HG02870 (cell line): ENCODE data around the gene RING1.
A peak's percentile ranks its signal among the peaks of the same experiment; 100 is the strongest.

Experiments used
- ATAC-seq: cut with Tn5 transposase; IDR thresholded peaks from one replicate; pipeline ENCODE4 v1.9.1; 2021; ENCODE audit warnings: mild to moderate bottlenecking, moderate library complexity; ENCODE audit not compliant: unreplicated experiment

The RING1 gene

DNA sequence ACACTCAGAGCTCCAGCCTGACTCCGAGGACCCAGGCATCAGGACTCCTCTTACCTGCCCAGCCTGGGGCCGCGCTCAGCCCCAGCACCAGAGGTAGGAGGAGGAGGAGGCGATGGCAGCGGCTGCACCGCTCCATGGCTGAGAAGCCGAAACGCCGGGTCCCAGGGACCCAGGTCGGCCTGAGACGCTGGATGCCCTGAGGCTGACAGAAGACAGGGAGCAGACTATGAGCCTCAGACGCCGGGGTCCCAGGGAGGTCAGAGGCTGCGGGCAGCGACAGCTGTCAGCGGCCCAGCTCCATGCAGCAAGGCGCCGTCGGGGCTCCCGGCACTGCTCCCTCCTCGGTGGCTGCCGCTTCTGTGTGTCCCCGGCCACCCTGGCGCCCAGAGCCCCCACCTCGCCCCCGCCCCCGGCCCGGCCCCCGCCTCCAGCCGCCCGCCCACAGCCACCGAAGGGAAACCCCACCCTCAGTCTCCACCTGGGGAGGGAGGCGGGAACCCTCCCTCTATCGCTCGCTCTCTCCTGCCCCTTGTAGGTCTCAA, 16.1 kb upstream of the RING1 start, which contains the start of gene COL11A2:
TSS of gene COL11A2 (minus strand) at position 363 of the 542 bp plus-strand sequence. CDS start at position 136, 227 bp downstream.
- no peak for ATAC-seq

DNA sequence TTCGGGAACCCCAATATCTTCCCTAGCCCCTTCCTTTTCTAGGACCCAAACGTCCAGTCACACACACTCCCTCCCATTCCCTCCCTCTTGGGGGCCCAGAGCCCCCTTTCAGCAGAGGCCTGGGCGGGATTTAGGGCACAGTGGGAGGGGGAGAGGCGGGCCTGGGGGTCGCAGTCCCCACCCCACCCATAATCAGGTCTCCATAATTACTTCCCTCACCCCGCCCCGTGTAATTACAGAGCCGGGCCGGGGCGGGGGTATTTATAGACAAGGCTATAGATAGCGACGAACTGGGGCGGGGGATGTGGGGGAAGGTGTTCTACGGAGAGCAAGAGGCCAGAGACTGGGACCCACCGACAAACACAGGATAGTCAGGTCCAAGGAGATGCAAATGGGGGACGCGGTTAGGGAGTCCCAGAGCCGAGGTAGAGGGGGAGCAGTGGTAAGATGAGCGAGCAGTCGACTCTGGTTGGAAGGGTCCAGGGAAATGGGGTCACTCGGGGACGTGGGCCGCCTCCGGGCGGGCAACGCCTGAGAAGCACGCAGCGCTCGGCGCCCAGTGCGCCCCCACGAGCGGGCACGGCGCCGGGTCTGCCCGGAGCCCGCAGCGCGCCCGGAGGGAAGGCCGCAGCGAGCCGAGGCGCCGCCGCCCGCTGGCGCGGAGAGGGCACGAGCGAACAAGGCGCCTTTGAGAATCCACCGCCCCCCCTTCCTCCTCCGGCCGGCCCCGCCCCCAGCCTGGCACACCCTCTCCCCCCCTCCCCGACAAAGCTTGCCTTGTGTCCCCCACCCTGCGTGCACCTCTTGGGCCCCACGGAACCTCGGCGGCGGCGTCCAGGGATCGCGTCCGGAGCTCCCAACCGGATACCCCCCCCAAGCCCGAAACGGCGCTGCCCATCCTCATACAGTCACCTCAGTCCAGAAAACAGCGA, 15.4 kb upstream of the RING1 start:
- no peak for ATAC-seq

DNA sequence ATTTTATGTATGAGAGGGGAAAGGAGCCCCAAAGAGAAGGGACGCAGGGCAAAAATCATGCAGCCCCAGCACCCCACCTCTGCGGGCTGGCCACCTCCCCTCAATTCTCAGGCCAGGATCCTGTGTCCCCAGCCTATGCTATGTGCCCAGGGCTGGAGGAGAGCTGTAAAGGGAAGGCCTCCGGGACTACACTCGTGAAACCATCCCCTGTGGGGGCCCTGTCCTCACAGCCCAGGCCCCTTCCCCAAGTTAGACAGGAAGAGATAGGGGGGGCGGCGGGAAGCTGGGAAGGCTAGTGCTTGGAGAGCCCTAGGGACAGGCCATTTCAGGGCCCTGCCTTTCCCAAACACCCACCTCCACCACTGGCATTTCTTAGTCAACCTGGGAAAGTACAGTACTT, 14.7 kb upstream of the RING1 start:
- ATAC-seq = no peak

GRCh38 chr6:33194431-33194979, 13.8 kb upstream of the RING1 start:
- no peak for ATAC-seq

GRCh38 chr6:33195304-33196165, 12.8 kb upstream of the RING1 start:
- ATAC-seq = no peak

DNA sequence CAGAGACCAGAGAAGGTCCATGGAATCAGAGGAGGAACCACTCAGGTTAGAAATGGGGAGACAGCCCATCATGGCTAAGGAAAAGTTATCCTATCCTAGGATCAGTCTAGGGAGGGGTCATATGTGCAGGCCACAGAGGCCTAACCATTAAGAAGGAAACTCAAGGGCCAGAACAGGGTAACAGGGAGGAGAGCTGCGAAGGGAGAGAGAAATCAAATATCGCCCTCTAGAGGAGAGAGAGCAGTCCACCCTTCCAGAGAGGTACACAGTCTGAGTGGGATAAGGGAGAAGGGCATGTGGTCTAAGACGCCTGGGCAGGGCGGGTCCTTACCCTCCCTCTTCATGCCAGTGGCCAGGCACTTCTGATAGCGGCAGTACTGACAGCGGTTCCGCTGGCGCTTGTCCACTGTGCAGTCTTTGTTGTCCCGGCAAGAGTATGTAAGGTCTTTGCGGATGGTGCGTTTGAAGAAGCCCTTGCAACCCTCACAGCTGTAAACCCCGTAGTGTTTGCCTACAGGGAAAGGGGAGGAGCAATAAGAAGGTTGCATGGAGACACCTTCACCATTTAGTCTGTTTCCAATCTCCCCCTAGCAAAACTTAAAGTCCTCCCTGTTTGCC, 10.8 kb upstream of the RING1 start:
- ATAC-seq = no peak

GRCh38 chr6:33198159-33198852, 10.0 kb upstream of the RING1 start:
- no peak for ATAC-seq

DNA sequence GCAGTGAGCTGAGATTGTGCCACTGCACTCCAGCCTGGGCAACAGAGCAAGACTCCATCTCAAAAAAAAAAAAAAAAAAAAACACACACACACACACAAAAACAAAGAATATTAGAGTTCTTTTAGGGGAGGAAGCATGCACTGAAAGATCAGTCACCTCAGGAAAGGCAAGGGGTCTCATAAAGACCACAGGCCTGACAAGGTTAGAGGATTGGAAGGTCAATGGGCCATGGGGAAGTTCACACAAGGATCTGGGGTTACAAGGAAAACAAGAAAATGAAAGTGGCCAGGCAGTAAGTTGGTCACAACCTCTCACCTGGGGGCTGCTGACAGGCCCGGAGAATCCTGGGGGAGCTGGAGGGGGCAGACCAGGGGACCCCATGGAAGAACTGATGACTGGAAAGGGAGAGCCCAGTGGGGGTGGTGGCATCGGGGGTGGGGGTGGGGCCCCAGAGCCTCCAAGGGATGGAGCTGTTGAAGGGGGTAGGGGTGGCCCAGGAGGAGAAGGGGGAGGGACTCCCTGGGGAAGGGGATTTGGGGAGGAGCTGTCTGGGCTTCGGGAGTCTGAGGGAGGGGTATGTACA, 9.4 kb upstream of the RING1 start:
- no peak for ATAC-seq

- peak; percentile 32 for ATAC-seq
Observed at GRCh38 chr6:33199687-33200218, 8.5 kb upstream of the RING1 start.

GRCh38 chr6:33200219-33201146, 7.8 kb upstream of the RING1 start, which contains the start of the genes RXRB and SLC39A7:
RXRB (minus strand) TSS chr6:33200665; CDS start chr6:33200476, 189 bp downstream.
SLC39A7 (plus strand) TSS chr6:33200867; CDS start chr6:33201246, 379 bp downstream.
- peak; percentile 37 for ATAC-seq

GRCh38 chr6:33201147-33201545, 7.2 kb upstream of the RING1 start:
- no peak for ATAC-seq

GRCh38 chr6:33201935-33202334, 6.4 kb upstream of the RING1 start:
- no peak for ATAC-seq

DNA sequence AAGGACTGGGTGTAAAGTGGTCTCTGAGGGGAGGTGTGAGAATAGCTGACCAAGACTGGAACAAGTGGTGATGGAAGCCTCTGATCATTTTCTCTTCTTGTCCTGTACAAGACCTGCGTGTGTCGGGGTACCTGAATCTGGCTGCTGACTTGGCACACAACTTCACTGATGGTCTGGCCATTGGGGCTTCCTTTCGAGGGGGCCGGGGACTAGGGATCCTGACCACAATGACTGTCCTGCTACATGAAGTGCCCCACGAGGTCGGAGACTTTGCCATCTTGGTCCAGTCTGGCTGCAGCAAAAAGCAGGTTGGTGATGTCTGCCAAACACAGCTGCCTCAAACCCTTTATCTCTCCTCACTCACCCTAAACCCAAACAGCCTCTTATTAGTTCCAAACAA, 5.5 kb upstream of the RING1 start:
- no peak for ATAC-seq

DNA sequence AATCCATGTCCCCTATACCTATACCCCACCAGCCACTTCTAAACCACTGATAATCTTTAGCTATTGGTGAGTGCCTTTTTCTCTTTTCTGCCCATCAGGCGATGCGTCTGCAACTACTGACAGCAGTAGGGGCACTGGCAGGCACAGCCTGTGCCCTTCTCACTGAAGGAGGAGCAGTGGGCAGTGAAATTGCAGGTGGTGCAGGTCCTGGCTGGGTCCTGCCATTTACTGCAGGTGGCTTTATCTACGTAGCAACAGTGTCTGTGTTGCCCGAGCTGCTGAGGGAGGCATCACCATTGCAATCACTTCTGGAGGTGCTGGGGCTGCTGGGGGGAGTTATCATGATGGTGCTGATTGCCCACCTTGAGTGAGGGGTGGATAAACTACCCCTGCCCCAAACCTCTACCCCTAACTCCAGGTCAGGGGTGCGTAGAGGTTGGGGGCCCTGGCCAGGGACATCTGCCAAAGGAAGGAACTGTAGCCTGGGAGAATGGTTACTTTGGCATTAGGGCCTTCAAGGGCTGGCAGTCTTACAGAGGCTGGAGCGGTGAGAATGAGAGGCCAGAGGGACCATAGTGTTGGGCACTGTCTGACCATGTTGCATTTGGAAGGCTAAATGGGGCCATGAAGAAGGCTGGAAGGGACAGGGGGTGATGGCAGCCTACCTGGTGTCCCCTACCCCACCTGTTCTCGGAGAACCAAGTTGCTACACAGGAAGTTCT, 4.7 kb upstream of the RING1 start:
- no peak for ATAC-seq

GRCh38 chr6:33204165-33204414, 4.2 kb upstream of the RING1 start:
- ATAC-seq = no peak

- peak; percentile 43 for ATAC-seq
Observed at GRCh38 chr6:33204415-33205190, 3.7 kb upstream of the RING1 start, which contains the start of gene HSD17B8. HSD17B8 (plus strand) TSS chr6:33204655; CDS start chr6:33204669, 14 bp downstream.
